SU-DHL-6 (cell line): ENCODE data around the gene ARL8B.

ENCODE experiments used
- EZH2phosphoT487 ChIP-seq: fragments of 200-600 bp; sonication (generic), shearing (Covaris generic); conservative IDR thresholded peaks from 2 replicates; pipeline ENCODE4 v1.6.1; 2018; ENCODE audit warnings: mild to moderate bottlenecking, antibody characterized with exemption, low read length, moderate library complexity, mixed read lengths
- TF ChIP-seq, protein P1 (sequence below): fragments of 200-600 bp; sonication (generic); IDR thresholded peaks from one replicate; pipeline ENCODE4 v1.5.1; 2017; ENCODE audit warnings: antibody characterized with exemption, mild to moderate bottlenecking, low read length, moderate library complexity; ENCODE audit not compliant: insufficient read depth, poor library complexity, severe bottlenecking

DNA sequence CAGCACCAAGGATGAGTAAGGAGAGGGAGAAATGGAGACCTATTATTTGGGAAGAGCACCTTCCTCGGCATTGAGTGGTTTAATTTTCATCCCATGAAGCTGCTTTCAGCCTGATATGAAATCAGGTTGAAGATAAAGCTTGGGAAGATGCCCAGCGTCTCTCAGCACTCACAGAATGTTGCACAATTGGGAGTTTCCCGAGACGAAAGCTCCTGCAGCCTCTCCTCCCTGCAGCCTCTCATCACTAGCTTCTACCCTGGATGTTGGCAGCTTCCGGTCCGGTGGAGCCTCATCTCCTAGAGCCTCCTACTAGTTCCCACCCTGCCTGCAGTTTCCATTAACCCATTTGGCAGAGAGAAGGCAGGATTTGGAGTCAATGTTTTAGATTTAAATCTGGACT is 105.7 kb downstream of the ARL8B start:
- TF ChIP-seq, protein P1, sequence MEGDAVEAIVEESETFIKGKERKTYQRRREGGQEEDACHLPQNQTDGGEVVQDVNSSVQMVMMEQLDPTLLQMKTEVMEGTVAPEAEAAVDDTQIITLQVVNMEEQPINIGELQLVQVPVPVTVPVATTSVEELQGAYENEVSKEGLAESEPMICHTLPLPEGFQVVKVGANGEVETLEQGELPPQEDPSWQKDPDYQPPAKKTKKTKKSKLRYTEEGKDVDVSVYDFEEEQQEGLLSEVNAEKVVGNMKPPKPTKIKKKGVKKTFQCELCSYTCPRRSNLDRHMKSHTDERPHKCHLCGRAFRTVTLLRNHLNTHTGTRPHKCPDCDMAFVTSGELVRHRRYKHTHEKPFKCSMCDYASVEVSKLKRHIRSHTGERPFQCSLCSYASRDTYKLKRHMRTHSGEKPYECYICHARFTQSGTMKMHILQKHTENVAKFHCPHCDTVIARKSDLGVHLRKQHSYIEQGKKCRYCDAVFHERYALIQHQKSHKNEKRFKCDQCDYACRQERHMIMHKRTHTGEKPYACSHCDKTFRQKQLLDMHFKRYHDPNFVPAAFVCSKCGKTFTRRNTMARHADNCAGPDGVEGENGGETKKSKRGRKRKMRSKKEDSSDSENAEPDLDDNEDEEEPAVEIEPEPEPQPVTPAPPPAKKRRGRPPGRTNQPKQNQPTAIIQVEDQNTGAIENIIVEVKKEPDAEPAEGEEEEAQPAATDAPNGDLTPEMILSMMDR = no peak
- TF ChIP-seq EZH2phosphoT487 = no peak
